Activated CD8-positive, alpha-beta memory T cell treated with anti-CD3 and anti-CD28 coated beads, Interleukin-2, amount 50 U/mL, for 24 hours (primary cell): ENCODE data around the gene POLQ.
"Not testable (repeated sequence)": the region's sequence is repeated elsewhere in the genome, so short reads cannot be mapped to it uniquely, and the experiment has no call there.

Experiments used
- DNase-seq: peaks from one replicate; pipeline ENCODE4 v3.0.0-alpha.2; 2020; ENCODE audit errors: extremely low read depth

POLQ gene

GRCh38 chr3:121424549-121424948 lies 121.2 kb downstream of the POLQ start:
- DNase-seq: no peak

DNA sequence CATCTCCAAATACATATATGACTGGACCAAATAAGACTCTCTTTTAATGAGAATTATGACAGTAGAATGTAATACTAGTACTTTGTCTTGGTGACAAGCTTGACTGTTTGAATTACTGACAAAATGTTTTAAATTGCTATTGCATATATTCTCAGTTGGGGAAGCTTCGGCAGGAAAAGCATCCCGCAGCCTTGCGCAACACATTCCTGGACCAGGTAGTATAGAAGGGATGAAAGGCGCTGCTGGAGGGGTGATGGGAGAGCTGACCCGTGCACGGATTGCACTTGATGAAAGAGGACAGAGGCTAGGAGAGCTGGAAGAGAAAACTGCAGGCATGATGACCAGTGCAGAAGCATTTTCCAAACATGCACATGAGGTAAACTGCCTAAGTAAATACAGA lies 127.6 kb downstream of the POLQ start:
- no peak for DNase-seq

DNA sequence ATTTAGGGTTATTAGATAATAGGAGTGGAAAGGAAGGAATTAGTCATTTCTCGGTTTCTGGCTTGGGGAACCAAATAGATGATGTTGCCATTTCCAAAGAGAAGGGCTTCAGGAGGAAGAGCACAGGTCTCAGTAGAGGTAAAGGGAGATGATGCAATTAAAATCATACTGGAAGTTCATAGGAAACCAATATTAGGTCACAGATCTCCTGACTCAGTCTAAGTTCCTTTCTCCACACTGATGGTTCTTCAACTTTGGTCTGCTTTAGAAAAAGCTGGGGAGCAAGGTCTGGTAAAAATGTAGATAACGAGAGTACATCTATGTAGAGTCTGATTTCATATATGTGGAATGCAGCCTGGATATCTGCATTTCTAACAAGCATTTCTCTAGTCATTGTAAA lies 130.9 kb downstream of the POLQ start:
- no peak for DNase-seq

GRCh38 chr3:121411523-121411922 lies 134.3 kb downstream of the POLQ start:
- DNase-seq: no peak

DNA sequence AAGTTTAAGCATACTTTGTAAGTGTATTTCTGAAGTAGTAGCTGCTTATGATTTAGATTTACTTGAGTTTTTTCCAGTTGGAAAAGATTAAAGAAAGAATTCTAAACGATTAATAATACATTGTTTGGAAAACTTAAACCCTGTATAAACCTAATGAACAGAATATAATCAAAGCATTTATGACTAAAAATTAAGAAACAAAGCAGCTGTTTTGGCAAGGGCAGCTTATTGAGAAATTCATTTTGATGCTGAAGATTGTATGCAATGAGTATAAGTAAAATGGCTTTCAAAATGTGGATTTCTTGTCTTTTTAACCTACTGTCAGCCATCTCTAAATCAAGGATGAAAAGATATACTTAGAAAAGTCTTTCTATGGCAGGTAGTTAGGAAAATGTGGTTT lies 140.2 kb downstream of the POLQ start:
- no peak for DNase-seq

DNA sequence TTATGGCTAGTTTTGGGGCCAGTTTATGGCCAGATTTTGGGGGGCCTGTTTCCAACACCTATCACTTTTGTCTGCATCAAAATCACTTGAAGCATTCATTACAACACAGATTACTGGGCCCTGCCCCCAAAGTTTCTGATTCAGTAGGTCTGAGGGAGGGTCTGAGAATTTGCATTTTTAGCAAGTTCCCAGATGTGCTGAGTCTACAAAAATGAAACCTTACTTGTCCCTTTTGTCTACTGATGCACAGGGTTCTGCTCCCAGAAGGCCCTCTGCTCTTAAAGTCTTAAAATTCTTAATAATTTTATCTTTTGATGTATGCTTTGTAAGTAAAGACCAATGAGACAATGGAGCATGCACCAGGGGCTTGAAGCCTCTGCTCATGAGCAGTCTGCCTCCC lies 146.0 kb downstream of the POLQ start:
- DNase-seq: no peak

DNA sequence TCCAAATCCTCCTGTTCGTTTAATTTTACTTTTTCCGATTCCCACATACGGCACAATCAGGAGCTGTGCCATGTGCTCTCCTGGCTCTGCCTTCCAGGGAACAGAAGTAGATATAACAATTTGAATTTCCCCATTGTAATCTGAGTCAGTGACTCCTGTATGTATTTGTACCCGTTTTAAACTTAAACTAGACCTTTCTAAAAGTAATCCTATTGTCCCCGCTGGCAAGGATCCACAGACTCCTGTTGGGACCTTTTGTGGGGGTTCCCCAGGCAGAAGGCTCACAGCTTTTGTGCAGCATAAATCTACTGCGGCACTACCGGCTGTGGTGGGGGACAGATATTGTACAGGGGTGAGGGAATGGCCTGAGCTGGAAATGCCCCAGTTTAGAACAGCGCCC lies 147.7 kb downstream of the POLQ start:
- DNase-seq: not testable (repeated sequence)

DNA sequence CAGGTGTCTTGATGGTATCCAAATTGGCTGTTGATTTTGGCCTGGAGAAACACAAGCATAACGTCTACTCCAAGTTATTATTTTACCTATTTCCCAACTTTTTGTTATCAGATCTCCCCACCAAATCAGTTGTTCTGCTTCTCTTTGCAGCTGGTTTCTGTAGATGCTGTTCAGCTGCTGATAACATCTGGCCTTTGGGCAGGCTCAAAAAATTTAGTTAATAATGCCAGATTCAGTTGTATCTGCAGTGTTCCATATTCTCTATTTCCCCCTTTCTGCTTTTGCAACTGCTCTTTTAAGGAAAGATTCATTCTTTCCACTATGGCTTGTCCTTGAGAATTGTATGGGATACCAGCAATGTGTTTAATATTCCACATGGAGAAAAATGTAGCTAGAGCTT lies 149.8 kb downstream of the POLQ start:
- DNase-seq: not testable (repeated sequence)

DNA sequence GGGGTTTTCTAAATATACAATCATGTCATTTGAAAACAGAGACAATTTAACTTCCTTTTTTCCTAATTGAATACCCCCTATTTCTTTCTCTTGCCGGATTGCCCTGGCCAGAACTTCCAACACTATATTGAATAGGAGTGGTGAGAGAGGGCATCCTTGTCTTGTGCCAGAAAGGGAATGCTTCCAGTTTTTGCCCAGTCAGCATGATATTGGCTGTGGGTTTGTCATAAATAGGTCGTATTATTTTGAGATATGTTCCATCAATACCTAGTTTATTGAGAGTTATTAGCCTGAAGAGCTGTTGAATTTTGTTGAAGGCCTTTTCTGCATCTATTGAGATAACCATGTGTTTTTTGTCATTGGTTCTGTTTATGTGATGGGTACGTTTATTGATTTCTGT lies 157.5 kb downstream of the POLQ start:
- DNase-seq: not testable (repeated sequence)
